A673 (cell line): ENCODE data around the gene VPS13D.

ENCODE experiments used
- EZH2 ChIP-seq: fragments of 200-600 bp; sonication (generic); IDR thresholded peaks from 2 replicates; pipeline ENCODE4 v1.6.1; 2017; ENCODE audit warnings: borderline replicate concordance, low read depth, mild to moderate bottlenecking, mixed read lengths, antibody characterized with exemption, low read length; ENCODE audit not compliant: poor library complexity, severe bottlenecking
- TF ChIP-seq, protein P1 (sequence below): fragments of 300-800, 200-600 bp; sonication (generic); conservative IDR thresholded peaks from 2 replicates; pipeline ENCODE4 v1.5.1; 2017; ENCODE audit warnings: low read depth, mild to moderate bottlenecking, antibody characterized with exemption, low read length, moderate library complexity, mixed read lengths

DNA sequence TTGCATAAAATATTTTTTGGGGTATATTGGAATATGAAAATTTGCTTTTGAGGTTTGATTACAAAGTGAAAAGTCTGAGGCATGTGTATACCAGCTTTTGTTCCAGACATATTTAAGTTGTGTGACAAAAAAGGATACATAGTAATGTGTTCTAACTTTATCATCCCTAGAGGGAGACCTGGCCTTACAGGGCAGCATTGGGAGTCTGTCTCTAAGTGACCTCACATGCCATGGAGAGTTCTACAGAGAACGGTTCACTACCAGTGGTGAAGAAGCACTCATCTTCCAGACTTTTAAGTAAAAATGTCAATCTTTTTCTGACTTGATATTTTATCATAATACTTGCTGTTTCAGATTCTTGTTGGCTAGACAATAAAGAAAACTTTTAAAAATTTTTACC lies 61.0 kb downstream of the VPS13D start:
- TF ChIP-seq, protein P1, sequence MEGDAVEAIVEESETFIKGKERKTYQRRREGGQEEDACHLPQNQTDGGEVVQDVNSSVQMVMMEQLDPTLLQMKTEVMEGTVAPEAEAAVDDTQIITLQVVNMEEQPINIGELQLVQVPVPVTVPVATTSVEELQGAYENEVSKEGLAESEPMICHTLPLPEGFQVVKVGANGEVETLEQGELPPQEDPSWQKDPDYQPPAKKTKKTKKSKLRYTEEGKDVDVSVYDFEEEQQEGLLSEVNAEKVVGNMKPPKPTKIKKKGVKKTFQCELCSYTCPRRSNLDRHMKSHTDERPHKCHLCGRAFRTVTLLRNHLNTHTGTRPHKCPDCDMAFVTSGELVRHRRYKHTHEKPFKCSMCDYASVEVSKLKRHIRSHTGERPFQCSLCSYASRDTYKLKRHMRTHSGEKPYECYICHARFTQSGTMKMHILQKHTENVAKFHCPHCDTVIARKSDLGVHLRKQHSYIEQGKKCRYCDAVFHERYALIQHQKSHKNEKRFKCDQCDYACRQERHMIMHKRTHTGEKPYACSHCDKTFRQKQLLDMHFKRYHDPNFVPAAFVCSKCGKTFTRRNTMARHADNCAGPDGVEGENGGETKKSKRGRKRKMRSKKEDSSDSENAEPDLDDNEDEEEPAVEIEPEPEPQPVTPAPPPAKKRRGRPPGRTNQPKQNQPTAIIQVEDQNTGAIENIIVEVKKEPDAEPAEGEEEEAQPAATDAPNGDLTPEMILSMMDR = no peak
- no peak for TF ChIP-seq EZH2
